ENCODE measurements around the gene AEBP2. TPM values are rescaled to one million over a fixed set of nuclear protein-coding genes. Genes with fewer than 3 reads are reported as not detected.

The AEBP2 gene
- total and polyA plus RNA-seq, 2 of the 13 experiments (the other 11 are each of a cell fraction or from before 2014, with no cell fraction given): 9.2 to 17.9 TPM

DNA sequence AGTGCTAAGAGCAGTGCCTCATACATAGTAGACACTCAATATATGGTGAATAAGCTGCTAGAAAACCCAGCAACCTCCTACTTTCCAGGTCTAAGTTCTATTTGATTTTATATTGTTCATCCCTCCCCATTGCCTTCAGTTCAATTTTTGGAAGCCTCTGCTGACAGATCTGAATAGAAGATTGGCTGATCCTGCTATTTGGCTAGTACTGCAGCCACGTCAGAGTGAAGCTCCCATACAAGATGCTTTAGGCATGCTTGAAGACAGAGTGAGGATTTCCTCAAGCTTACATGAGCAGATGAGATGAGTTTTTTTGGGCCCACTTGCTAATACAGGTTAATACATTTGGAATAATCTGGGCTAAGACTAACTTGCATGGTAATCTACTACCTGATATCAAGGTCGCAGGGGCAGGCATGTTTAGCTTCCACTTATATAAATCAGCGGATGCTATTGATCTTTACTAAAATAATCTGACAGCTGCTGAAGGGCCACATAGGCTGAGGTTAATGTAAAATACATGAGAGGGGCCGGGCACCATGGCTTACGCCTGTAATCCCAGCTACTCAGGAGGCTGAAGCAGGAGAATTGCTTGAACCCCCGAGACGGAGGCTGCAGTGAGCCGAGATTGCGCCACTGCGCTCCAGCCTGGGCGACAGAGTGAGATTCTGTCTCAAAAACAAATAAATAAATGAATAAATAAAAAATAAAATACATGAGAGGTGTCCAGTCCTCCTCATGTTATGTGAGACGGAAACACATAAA, 15.9 kb upstream of the AEBP2 start:
- intact Hi-C loops (cut with micrococcal nuclease; ENCODE audit: unreplicated experiment): no loop called here
- no TSS peak for BruUV-seq (replicated peaks)
- H3K36me3 ChIP-seq (replicated peaks in 1 of 2; ENCODE audit: control insufficient read depth in 1 of 2, insufficient read depth in 2 of 2, low read length in 2 of 2): no peaks in the 10 kb centered on the region
- ATAC-seq: no peak
- H3K27me3 ChIP-seq (ENCODE audit: control insufficient read depth in 1 of 2, insufficient read depth in 2 of 2, low read length in 2 of 2): no peaks in the 10 kb centered on the region; a peak in 1 of 5 replicates
- CTCF ChIA-PET (ENCODE audit: low intra/inter-chr PET ratio, low total read pairs): no interaction called here
- H3K4me2 ChIP-seq (ENCODE audit: low read depth, low read length): no peak overlapping the region
- no peaks in the 10 kb centered on the region for H4K20me1 ChIP-seq (ENCODE audit: insufficient read depth, low read length)
- H3K4me3 ChIP-seq (replicated peaks in 1 of 3; ENCODE audit: insufficient read depth in 1 of 3, low read depth in 2 of 3, low read length in 3 of 3): no peak overlapping the region
- no peak for FAIRE-seq
- H3K4me1 ChIP-seq (ENCODE audit: insufficient read depth, low read length): peaks cover 7% of the 10 kb centered on the region; the same call in 1 of the 2 replicates
- no peaks in the 10 kb centered on the region for H3K79me2 ChIP-seq (ENCODE audit: insufficient read depth, low read length)
- no peak overlapping the region for H3K27ac ChIP-seq (ENCODE audit: extremely low read length, insufficient read depth, low read length)
- no peak overlapping the region for H3K9ac ChIP-seq (ENCODE audit: insufficient read depth, low read depth, low read length)
- no peaks in the 10 kb centered on the region for H3K9me3 ChIP-seq (ENCODE audit: low read length)
- H2AFZ ChIP-seq (ENCODE audit: low read length): no peak overlapping the region
- DNase-seq (ENCODE audit: low spot score): no peak
- WGBS (ENCODE audit: low lambda C conversion rate): 71% methylated on average over 12 of the region's 12 CpGs
- in situ Hi-C loops (cut with HindIII; ENCODE audit: extremely low pct_ligation_motif_present, low pct_unique_long_range_greater_than_20kb): no loop called here
- POLR2A ChIA-PET: no interaction called here
- no peak for TF ChIP-seq ISL2 (CRISPR knock-in tag; IDR thresholded peaks at IDR 0.05)
- no peak for TF ChIP-seq PBX3 (CRISPR knock-in tag; IDR thresholded peaks at IDR 0.05; ENCODE audit: borderline replicate concordance)
- no peak for TF ChIP-seq FOXM1 (CRISPR knock-in tag; IDR thresholded peaks at IDR 0.05)
- TF ChIP-seq, protein P1, sequence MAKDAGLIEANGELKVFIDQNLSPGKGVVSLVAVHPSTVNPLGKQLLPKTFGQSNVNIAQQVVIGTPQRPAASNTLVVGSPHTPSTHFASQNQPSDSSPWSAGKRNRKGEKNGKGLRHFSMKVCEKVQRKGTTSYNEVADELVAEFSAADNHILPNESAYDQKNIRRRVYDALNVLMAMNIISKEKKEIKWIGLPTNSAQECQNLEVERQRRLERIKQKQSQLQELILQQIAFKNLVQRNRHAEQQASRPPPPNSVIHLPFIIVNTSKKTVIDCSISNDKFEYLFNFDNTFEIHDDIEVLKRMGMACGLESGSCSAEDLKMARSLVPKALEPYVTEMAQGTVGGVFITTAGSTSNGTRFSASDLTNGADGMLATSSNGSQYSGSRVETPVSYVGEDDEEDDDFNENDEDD (CRISPR knock-in tag; IDR thresholded peaks at IDR 0.05; ENCODE audit: borderline replicate concordance): no peak
- no peak for TF ChIP-seq MIER2 (CRISPR knock-in tag; IDR thresholded peaks at IDR 0.05)
- TF ChIP-seq ZNF850 (CRISPR knock-in tag; conservative IDR thresholded peaks at IDR 0.05): no peak
- TF ChIP-seq RBM22 (optimal IDR thresholded peaks at IDR 0.05; ENCODE audit: low read length): no peak
- no peak for TF ChIP-seq HNF1B (CRISPR knock-in tag; IDR thresholded peaks at IDR 0.05)
- no peak for TF ChIP-seq MED1 (CRISPR knock-in tag; IDR thresholded peaks at IDR 0.05)
- TF ChIP-seq ZNF333 (CRISPR knock-in tag; IDR thresholded peaks at IDR 0.05; ENCODE audit: borderline replicate concordance): no peak
- TF ChIP-seq ZNF891 (CRISPR knock-in tag; IDR thresholded peaks at IDR 0.05): no peak
- no peak for TF ChIP-seq ZMYM2 (CRISPR knock-in tag; IDR thresholded peaks at IDR 0.05)
- no peak for TF ChIP-seq ZBTB8A (CRISPR knock-in tag; IDR thresholded peaks at IDR 0.05; ENCODE audit: borderline replicate concordance, low read depth)
- no peak for TF ChIP-seq RFX3 (CRISPR knock-in tag; IDR thresholded peaks at IDR 0.05)
- TF ChIP-seq, protein P2, sequence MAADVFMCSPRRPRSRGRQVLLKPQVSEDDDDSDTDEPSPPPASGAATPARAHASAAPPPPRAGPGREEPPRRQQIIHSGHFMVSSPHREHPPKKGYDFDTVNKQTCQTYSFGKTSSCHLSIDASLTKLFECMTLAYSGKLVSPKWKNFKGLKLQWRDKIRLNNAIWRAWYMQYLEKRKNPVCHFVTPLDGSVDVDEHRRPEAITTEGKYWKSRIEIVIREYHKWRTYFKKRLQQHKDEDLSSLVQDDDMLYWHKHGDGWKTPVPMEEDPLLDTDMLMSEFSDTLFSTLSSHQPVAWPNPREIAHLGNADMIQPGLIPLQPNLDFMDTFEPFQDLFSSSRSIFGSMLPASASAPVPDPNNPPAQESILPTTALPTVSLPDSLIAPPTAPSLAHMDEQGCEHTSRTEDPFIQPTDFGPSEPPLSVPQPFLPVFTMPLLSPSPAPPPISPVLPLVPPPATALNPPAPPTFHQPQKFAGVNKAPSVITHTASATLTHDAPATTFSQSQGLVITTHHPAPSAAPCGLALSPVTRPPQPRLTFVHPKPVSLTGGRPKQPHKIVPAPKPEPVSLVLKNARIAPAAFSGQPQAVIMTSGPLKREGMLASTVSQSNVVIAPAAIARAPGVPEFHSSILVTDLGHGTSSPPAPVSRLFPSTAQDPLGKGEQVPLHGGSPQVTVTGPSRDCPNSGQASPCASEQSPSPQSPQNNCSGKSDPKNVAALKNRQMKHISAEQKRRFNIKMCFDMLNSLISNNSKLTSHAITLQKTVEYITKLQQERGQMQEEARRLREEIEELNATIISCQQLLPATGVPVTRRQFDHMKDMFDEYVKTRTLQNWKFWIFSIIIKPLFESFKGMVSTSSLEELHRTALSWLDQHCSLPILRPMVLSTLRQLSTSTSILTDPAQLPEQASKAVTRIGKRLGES (CRISPR knock-in tag; IDR thresholded peaks at IDR 0.05; ENCODE audit: borderline replicate concordance): no peak
- TF ChIP-seq KDM4B (CRISPR knock-in tag; IDR thresholded peaks at IDR 0.05): no peak
- TF ChIP-seq TSC22D2 (CRISPR knock-in tag; IDR thresholded peaks at IDR 0.05; ENCODE audit: borderline replicate concordance): no peak
- no peak for TF ChIP-seq CAMTA2 (CRISPR knock-in tag; IDR thresholded peaks at IDR 0.05; ENCODE audit: borderline replicate concordance)
- no peak for TF ChIP-seq ZNF180 (CRISPR knock-in tag; IDR thresholded peaks at IDR 0.05; ENCODE audit: borderline replicate concordance, low read depth)
